Testis (tissue), 3 donors: ENCODE results near the gene NFE2L2. TPM values are rescaled to one million over a fixed set of nuclear protein-coding genes. Genes with fewer than 3 reads are reported as not detected.
"Not testable (repeated sequence)": the region's sequence is repeated elsewhere in the genome, so short reads cannot be mapped to it uniquely, and the experiment has no call there.

ENCODE experiments used
- DNase-seq: peaks from one replicate; pipeline ENCODE4 v3.0.0-alpha.2; 2019
- H3K27ac ChIP-seq, 2 donors: fragments of 200-600 bp; sonication (generic); one replicate each; pipeline ENCODE4 v1.5.1; 2019
- H3K27me3 ChIP-seq: fragments of 200-600 bp; sonication (generic); one replicate; pipeline ENCODE4 v1.5.1; 2019
- H3K36me3 ChIP-seq: fragments of 200-600 bp; sonication (generic); one replicate; pipeline ENCODE4 v1.5.1; 2017; ENCODE audit warnings: low read depth; ENCODE audit errors: missing control alignments
- H3K4me1 ChIP-seq: fragments of 200-600 bp; sonication (generic); one replicate; pipeline ENCODE4 v1.5.1; 2019
- H3K4me3 ChIP-seq, 2 donors: fragments of 200-600 bp; sonication (generic); one replicate each; pipeline ENCODE4 v1.5.1; 2017 to 2019
- H3K9me3 ChIP-seq: fragments of 200-600 bp; sonication (generic); one replicate; pipeline ENCODE4 v1.5.1; 2017
- CTCF ChIP-seq, 3 experiments: fragments of 450-650 bp in 2 of 3; fragments of 200-600 bp in 1 of 3; sonication (generic) in 1 of 3; IDR thresholded peaks; one replicate each; pipeline ENCODE4 v1.5.1; 2016 to 2019; ENCODE audit warnings: antibody characterized with exemption in 3 of 3, mild to moderate bottlenecking in 2 of 3, moderate library complexity in 1 of 3
- POLR2A ChIP-seq: fragments of 450-650 bp; IDR thresholded peaks from one replicate; pipeline ENCODE4 v1.6.1; 2017; ENCODE audit warnings: antibody characterized with exemption, mild to moderate bottlenecking, moderate library complexity
- WGBS, 2 donors: methylation state at CpG; one replicate each; pipeline ENCODE4 v1.1.5; 2018; 5-methylcytosine and 5-hydroxymethylcytosine counted together
- intact Hi-C: fragments of 100-400 bp; cut with DNase I; formaldehyde crosslinking; loops from one replicate; pipeline ENCODE4 v1.15.1; 2023; ENCODE audit warnings: low total_unique reads
- polyA plus RNA-seq: library from polyadenylated mRNA; stranded (reverse); fragments of 350-450 nt; fragmentation: Illumina TruSeq; extraction: RNeasy Lipid Tissue Mini Kit (QIAGEN cat#74804); gene quantifications from one replicate; pipeline ENCODE4 v1.2.3, GENCODE V29; 2014; ENCODE audit warnings: low read depth, low replicate concordance; ENCODE audit not compliant: insufficient read depth
- total RNA-seq, 2 donors: library from RNA; depleted of rRNA; stranded (reverse); fragments of >200 nt; gene quantifications; one replicate each; pipeline ENCODE4 v1.2.3, GENCODE V29; 2016

The NFE2L2 gene
- total and polyA plus RNA-seq, 3 donors from 2014 or later: 72.7 to 132 (median 126) TPM

- H3K4me3 ChIP-seq: no peak overlapping the region
- 80 to 83% methylated on average over 1 of the region's 1 CpG for WGBS, 2 donors
- intact Hi-C loops: no loop called here
- H3K36me3 ChIP-seq: no peaks in the 10 kb centered on the region
- no peaks in the 10 kb centered on the region for H3K9me3 ChIP-seq
- no peak for DNase-seq
- H3K4me1 ChIP-seq: no peaks in the 10 kb centered on the region
- H3K27me3 ChIP-seq: no peaks in the 10 kb centered on the region
- no peak for TF ChIP-seq CTCF (IDR thresholded peaks at IDR 0.05)
- TF ChIP-seq POLR2A: no peak
- no peak overlapping the region for H3K27ac ChIP-seq
Measured at GRCh38 chr2:177192788-177193187, 71.7 kb downstream of the NFE2L2 start.

- no peaks in the 10 kb centered on the region for H3K27me3 ChIP-seq
- H3K9me3 ChIP-seq: no peaks in the 10 kb centered on the region
- no peaks in the 10 kb centered on the region for H3K36me3 ChIP-seq
- no peaks in the 10 kb centered on the region for H3K4me1 ChIP-seq
- 96 to 100% methylated on average over 1 of the region's 1 CpG for WGBS, 2 donors
- H3K27ac ChIP-seq: no peak overlapping the region
- intact Hi-C loops: no loop called here
- TF ChIP-seq CTCF (IDR thresholded peaks at IDR 0.05): no peak
- TF ChIP-seq POLR2A: no peak
- H3K4me3 ChIP-seq: no peak overlapping the region
- no peak for DNase-seq
Measured at GRCh38 chr2:177190941-177191340, 73.6 kb downstream of the NFE2L2 start.

GRCh38 chr2:177188482-177189469 lies 75.8 kb downstream of the NFE2L2 start:
- Histone ChIP-seq H3K4me1 (no peaks in the 10 kb centered on the region), H3K27ac (no peak overlapping the region), H3K36me3 (no peaks in the 10 kb centered on the region), H3K4me3 (no peak overlapping the region), H3K27me3 (no peaks in the 10 kb centered on the region), H3K9me3 (no peaks in the 10 kb centered on the region)
- WGBS, 2 donors: 92 to 95% methylated on average over 7 of the region's 7 CpGs
- intact Hi-C loops: no loop called here
- no peak for TF ChIP-seq POLR2A
- TF ChIP-seq CTCF (IDR thresholded peaks at IDR 0.05): no peak
- no peak for DNase-seq

GRCh38 chr2:177187631-177188312 lies 76.8 kb downstream of the NFE2L2 start:
- no peak for DNase-seq
- no peaks in the 10 kb centered on the region for H3K36me3 ChIP-seq
- H3K9me3 ChIP-seq: no peaks in the 10 kb centered on the region
- no peak overlapping the region for H3K4me3 ChIP-seq
- H3K27ac ChIP-seq: no peak overlapping the region
- TF ChIP-seq CTCF (IDR thresholded peaks at IDR 0.05): no peak
- no peak for TF ChIP-seq POLR2A
- intact Hi-C loops: no loop called here
- H3K27me3 ChIP-seq: no peaks in the 10 kb centered on the region
- 66 to 69% methylated on average over 8 of the region's 8 CpGs for WGBS, 2 donors
- no peaks in the 10 kb centered on the region for H3K4me1 ChIP-seq

GRCh38 chr2:177186038-177186437 lies 78.5 kb downstream of the NFE2L2 start:
- H3K9me3 ChIP-seq, H3K4me3 ChIP-seq, H3K27ac ChIP-seq, H3K4me1 ChIP-seq, H3K36me3 ChIP-seq, DNase-seq, H3K27me3 ChIP-seq, intact Hi-C loops: not testable (repeated sequence)
- WGBS, 2 donors: 67 to 73% methylated on average over 7 of the region's 7 CpGs
